K562 (cell line): ENCODE data around the gene EIF3J. TPM values are rescaled to one million over a fixed set of nuclear protein-coding genes. Genes with fewer than 3 reads are reported as not detected.
A peak's percentile ranks its signal among the peaks of the same experiment; 100 is the strongest.

ENCODE experiments used
- CGGBP1 ChIP-seq: fragments of 250-450 bp; sonication (Bioruptor Pico); IDR thresholded peaks from 2 replicates; pipeline ENCODE4 v1.9.0; 2021; ENCODE audit warnings: mild to moderate bottlenecking
- ELF4 ChIP-seq: fragments of 450-650 bp; formaldehyde crosslinking; IDR thresholded peaks from 2 replicates; pipeline ENCODE4 v1.4.0; 2022; ENCODE audit warnings: missing genetic modification characterization
- FOS ChIP-seq: IDR thresholded peaks from 3 replicates; pipeline ENCODE4 v1.6.1; 2011; ENCODE audit not compliant: insufficient read length; ENCODE audit errors: extremely low read depth
- HNRNPK ChIP-seq: fragments of 200-400 bp; formaldehyde crosslinking; IDR thresholded peaks from one replicate; pipeline ENCODE4 v1.6.1; 2018; ENCODE audit warnings: mild to moderate bottlenecking, low read depth, low read length; ENCODE audit not compliant: poor library complexity, severe bottlenecking
- MAX ChIP-seq: sonication (generic); formaldehyde crosslinking; IDR thresholded peaks from 2 replicates; pipeline ENCODE4 v1.9.0; 2022; ENCODE audit warnings: mild to moderate bottlenecking, missing genetic modification reagents
- MBD2 ChIP-seq: sonication (generic); IDR thresholded peaks from 2 replicates; pipeline ENCODE4 v1.6.1; 2016; ENCODE audit warnings: low read depth, borderline replicate concordance
- MXI1 ChIP-seq: IDR thresholded peaks from 2 replicates; pipeline ENCODE4 v1.6.1; 2011; ENCODE audit warnings: low read depth, mild to moderate bottlenecking, improper control_type of control experiment, low read length
- MYC ChIP-seq, 2 experiments: fragments of 250-450 bp in 1 of 2; sonication (Bioruptor Pico) in 1 of 2; IDR thresholded peaks; 2 replicates each; pipeline versions ENCODE4 v1.5.1 to v1.6.1; 2012 to 2021; ENCODE audit warnings: low read depth in 2 of 2, borderline replicate concordance in 1 of 2, improper control_type of control experiment in 1 of 2, low read length in 1 of 2, mild to moderate bottlenecking in 1 of 2, moderate library complexity in 1 of 2
- NFIC ChIP-seq: fragments of 450-650 bp; IDR thresholded peaks from 2 replicates; pipeline ENCODE4 v1.6.1; 2017; ENCODE audit warnings: mild to moderate bottlenecking, inconsistent platforms
- OTX1 ChIP-seq: fragments of 450-650 bp; formaldehyde crosslinking; IDR thresholded peaks from 2 replicates; pipeline ENCODE4 v1.4.0; 2022; ENCODE audit warnings: mild to moderate bottlenecking
- PHF20 ChIP-seq: fragments of 450-650 bp; IDR thresholded peaks from 2 replicates; pipeline ENCODE4 v1.6.1; 2018; ENCODE audit not compliant: partially characterized antibody
- PHF21A ChIP-seq: fragments of 450-650 bp; IDR thresholded peaks from 2 replicates; pipeline ENCODE4 v1.6.1; 2017; ENCODE audit warnings: low read depth, borderline replicate concordance
- POLR2G ChIP-seq: fragments of 200-400 bp; formaldehyde crosslinking; IDR thresholded peaks from 2 replicates; pipeline ENCODE4 v1.6.1; 2017; ENCODE audit warnings: low read depth, mild to moderate bottlenecking, antibody characterized with exemption, low read length, moderate library complexity
- PTBP1 ChIP-seq: fragments of 200-400 bp; formaldehyde crosslinking; IDR thresholded peaks from 2 replicates; pipeline ENCODE4 v1.6.1; 2017; ENCODE audit warnings: low read depth, low read length
- RBFOX2 ChIP-seq: fragments of 200-400 bp; formaldehyde crosslinking; IDR thresholded peaks from 2 replicates; pipeline ENCODE4 v1.6.1; 2017; ENCODE audit warnings: low read depth, mild to moderate bottlenecking, low read length, moderate library complexity
- SLC30A9 ChIP-seq: fragments of 250-450 bp; sonication (Bioruptor Pico); IDR thresholded peaks from 2 replicates; pipeline ENCODE4 v1.8.0; 2022; ENCODE audit warnings: mild to moderate bottlenecking, moderate library complexity
- ZNF140 ChIP-seq: fragments of 250-450 bp; sonication (Bioruptor Pico); IDR thresholded peaks from 2 replicates; pipeline ENCODE4 v1.8.0; 2021; ENCODE audit warnings: moderate library complexity, mild to moderate bottlenecking, inconsistent platforms
- polyA plus RNA-seq, 8 experiments: library from polyadenylated mRNA; depleted of rRNA in 4 of 8; stranded (reverse) in 5 of 8; unstranded in 3 of 8; fragments of >200 nt; fragmentation: Nextera tagmentation in 2 of 8; fragmentation: Illumina TruSeq in 1 of 8; extraction: Ambion mirVana in 2 of 8; extraction: Trizol in 1 of 8; gene quantifications; 2 replicates each; pipeline versions ENCODE4 v1.2.1 to v1.2.3, GENCODE V29; 2011 to 2014; ENCODE audit warnings: inconsistent platforms in 1 of 8, missing spikeins in 1 of 8
- total RNA-seq, 7 experiments: library from RNA; depleted of rRNA in 6 of 7; stranded (reverse); fragments of >200 nt in 6 of 7; fragmentation: Illumina TruSeq in 2 of 7; extraction: Trizol in 2 of 7; gene quantifications; 2 replicates each; pipeline versions ENCODE4 v1.2.1 to v1.2.3, GENCODE V29; 2011 to 2021; ENCODE audit warnings: low replicate concordance in 1 of 7
- TF ChIP-seq, protein P1 (sequence below): fragments of 450-650 bp; IDR thresholded peaks from one replicate; pipeline ENCODE4 v1.6.1; 2018; ENCODE audit warnings: mild to moderate bottlenecking, moderate library complexity; ENCODE audit not compliant: partially characterized antibody
- TF ChIP-seq, protein P2 (sequence below), 2 experiments: fragments of 450-650 bp; IDR thresholded peaks; 2 replicates each; pipeline ENCODE4 v1.6.1; 2018; ENCODE audit warnings: mild to moderate bottlenecking in 2 of 2, low read depth in 1 of 2; ENCODE audit not compliant: partially characterized antibody in 2 of 2
- TF ChIP-seq, protein P3 (sequence below): fragments of 450-650 bp; IDR thresholded peaks from 2 replicates; pipeline ENCODE4 v1.6.1; 2016; ENCODE audit warnings: antibody characterized with exemption

The EIF3J gene
- total and polyA plus RNA-seq, 9 of the 15 experiments (the other 6 are each of a cell fraction or from before 2014, with no cell fraction given): 44.2 to 217 (median 151) TPM

DNA sequence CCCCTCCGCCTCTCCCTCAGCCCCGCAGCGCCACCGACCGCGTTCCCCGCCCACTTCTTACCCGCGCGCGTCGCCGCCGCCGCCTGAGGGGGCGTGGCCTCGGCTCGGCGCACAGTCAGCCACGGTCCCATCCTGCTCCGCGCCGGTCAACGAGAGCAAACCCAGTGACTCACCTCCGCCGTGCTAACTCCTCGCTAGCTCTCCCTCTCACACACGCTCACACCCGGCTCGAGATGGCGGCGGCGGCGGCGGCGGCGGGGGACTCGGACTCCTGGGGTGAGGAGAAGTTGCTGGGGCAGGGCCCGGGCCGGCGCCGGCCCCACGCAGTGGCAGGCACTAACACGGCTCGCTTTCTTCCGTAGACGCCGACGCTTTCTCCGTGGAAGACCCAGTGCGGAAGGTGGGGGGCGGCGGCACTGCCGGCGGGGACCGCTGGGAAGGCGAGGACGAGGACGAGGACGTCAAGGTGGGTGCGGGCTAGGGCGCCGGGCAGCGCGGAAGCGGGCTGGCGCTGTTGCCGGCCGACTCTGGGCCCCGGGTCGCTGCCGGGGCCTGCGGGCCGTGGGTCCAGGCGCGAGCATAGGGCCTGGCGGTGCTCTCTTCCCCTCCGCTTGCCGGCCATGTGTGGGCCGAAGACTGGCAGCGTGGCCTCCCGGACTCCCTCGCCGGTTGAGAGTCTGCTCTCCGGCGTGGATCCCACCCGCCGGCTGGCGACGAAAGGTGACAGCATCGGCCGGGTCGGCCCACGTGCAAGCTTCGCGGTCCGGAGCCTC, at the start of gene EIF3J (continued):
- TF ChIP-seq, protein P1, sequence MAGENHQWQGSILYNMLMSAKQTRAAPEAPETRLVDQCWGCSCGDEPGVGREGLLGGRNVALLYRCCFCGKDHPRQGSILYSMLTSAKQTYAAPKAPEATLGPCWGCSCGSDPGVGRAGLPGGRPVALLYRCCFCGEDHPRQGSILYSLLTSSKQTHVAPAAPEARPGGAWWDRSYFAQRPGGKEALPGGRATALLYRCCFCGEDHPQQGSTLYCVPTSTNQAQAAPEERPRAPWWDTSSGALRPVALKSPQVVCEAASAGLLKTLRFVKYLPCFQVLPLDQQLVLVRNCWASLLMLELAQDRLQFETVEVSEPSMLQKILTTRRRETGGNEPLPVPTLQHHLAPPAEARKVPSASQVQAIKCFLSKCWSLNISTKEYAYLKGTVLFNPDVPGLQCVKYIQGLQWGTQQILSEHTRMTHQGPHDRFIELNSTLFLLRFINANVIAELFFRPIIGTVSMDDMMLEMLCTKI: no peak
- TF ChIP-seq RBFOX2 (peak; percentile 99), PHF21A (no peak), PHF20 (peak; percentile 2), HNRNPK (peak; percentile 44), ELF4 (no peak), MXI1 (peak; percentile 71), ZNF140 (CRISPR knock-in tag) (no peak), POLR2G (peak; percentile 98), FOS (no peak), MYC (IDR thresholded peaks at IDR 0.05; ENCODE audit: low read depth, low read length) (peak; percentile 21), MYC (CRISPR knock-in tag; IDR thresholded peaks at IDR 0.05; ENCODE audit: borderline replicate concordance, low read depth) (no peak), CGGBP1 (CRISPR knock-in tag) (peak; percentile 94; the same call in 1 of the 2 replicates), MBD2 (peak; percentile 47; the same call in 1 of the 2 replicates), SLC30A9 (CRISPR knock-in tag) (0 out of 2 replicates have a peak, but pooled peaks have one; percentile 32), OTX1 (CRISPR knock-in tag) (0 out of 2 replicates have a peak, but pooled peaks have one; percentile 24), NFIC (peak; percentile 32; the same call in 1 of the 2 replicates), PTBP1 (no peak; the same call in 1 of the 2 replicates), MAX (CRISPR knock-in tag) (peak; percentile 52)
- TF ChIP-seq, protein P2, sequence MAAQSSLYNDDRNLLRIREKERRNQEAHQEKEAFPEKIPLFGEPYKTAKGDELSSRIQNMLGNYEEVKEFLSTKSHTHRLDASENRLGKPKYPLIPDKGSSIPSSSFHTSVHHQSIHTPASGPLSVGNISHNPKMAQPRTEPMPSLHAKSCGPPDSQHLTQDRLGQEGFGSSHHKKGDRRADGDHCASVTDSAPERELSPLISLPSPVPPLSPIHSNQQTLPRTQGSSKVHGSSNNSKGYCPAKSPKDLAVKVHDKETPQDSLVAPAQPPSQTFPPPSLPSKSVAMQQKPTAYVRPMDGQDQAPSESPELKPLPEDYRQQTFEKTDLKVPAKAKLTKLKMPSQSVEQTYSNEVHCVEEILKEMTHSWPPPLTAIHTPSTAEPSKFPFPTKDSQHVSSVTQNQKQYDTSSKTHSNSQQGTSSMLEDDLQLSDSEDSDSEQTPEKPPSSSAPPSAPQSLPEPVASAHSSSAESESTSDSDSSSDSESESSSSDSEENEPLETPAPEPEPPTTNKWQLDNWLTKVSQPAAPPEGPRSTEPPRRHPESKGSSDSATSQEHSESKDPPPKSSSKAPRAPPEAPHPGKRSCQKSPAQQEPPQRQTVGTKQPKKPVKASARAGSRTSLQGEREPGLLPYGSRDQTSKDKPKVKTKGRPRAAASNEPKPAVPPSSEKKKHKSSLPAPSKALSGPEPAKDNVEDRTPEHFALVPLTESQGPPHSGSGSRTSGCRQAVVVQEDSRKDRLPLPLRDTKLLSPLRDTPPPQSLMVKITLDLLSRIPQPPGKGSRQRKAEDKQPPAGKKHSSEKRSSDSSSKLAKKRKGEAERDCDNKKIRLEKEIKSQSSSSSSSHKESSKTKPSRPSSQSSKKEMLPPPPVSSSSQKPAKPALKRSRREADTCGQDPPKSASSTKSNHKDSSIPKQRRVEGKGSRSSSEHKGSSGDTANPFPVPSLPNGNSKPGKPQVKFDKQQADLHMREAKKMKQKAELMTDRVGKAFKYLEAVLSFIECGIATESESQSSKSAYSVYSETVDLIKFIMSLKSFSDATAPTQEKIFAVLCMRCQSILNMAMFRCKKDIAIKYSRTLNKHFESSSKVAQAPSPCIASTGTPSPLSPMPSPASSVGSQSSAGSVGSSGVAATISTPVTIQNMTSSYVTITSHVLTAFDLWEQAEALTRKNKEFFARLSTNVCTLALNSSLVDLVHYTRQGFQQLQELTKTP (IDR thresholded peaks at IDR 0.05; ENCODE audit: low read depth in 1 of 2, partially characterized antibody in 2 of 2): no peak
- TF ChIP-seq, protein P3, sequence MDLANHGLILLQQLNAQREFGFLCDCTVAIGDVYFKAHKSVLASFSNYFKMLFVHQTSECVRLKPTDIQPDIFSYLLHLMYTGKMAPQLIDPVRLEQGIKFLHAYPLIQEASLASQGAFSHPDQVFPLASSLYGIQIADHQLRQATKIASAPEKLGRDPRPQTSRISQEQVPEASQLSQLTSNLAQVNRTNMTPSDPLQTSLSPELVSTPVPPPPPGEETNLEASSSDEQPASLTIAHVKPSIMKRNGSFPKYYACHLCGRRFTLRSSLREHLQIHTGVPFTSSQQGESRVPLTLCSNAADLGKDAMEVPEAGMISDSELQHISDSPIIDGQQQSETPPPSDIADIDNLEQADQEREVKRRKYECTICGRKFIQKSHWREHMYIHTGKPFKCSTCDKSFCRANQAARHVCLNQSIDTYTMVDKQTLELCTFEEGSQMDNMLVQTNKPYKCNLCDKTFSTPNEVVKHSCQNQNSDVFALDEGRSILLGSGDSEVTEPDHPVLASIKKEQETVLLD: no peak
